ENCODE results near the gene GMPR. TPM values are rescaled to one million over a fixed set of nuclear protein-coding genes. Genes with fewer than 3 reads are reported as not detected.
A peak's percentile ranks its signal among the peaks of the same experiment; 100 is the strongest.

The GMPR gene
- polyA plus RNA-seq, 1 donor (not counting 4 experiments of a cell fraction or from before 2014, with no cell fraction given): 0.50 TPM

DNA sequence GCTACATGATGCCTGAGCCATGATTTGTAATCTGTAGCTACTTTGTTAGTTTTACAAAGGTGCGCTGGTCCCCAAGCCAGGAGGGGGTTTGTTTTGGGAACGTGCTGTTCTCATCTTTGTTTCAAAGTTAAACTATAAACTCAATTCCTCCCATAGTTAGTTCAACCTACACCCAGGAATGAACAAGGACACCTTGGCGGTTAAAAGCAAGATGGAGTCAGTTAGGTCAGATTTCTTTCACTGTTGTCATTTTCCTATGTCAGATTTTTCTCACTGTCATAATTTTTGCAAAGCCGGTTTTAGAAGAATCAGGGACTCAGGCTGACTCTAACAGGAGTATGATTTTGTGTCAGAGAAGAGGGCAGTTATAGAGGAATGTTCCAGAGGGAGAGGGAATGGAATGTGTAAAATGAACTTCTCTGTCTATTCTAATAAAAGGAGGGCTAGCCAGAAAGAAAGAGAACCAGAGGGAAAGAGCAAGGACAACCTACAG, 2.3 kb upstream of the GMPR start:
- Histone ChIP-seq H3K9me3 (ENCODE audit: control insufficient read depth, low read depth, low read length) (no peaks in the 10 kb centered on the region), H3K4me3 (ENCODE audit: control insufficient read depth in 2 of 3, extremely low read depth in 1 of 3, insufficient read depth in 2 of 3, low read depth in 1 of 3, low read length in 3 of 3) (no peak overlapping the region), H3K79me2 (ENCODE audit: control insufficient read depth, insufficient read depth, low read length) (no peaks in the 10 kb centered on the region), H3K27ac (ENCODE audit: control insufficient read depth, insufficient read depth, low read length) (no peak overlapping the region), H3K36me3 (ENCODE audit: control insufficient read depth in 2 of 2, extremely low read depth in 1 of 2, insufficient read depth in 2 of 2, low read length in 2 of 2) (no peaks in the 10 kb centered on the region), H4K20me1 (ENCODE audit: control insufficient read depth, extremely low read depth, insufficient read depth, low read length) (no peaks in the 10 kb centered on the region), H3K9me1 (ENCODE audit: control insufficient read depth, extremely low read depth, insufficient read depth, low read length) (no peaks in the 10 kb centered on the region), H3K4me2 (ENCODE audit: control insufficient read depth, extremely low read depth, insufficient read depth, low read depth, low read length) (no peak overlapping the region), H3K4me1 (ENCODE audit: control insufficient read depth, extremely low read depth, insufficient read depth, low read length) (peaks cover 13% of the 10 kb centered on the region), H2AFZ (ENCODE audit: control insufficient read depth, low read length) (no peak overlapping the region), H3K9ac (ENCODE audit: control insufficient read depth, extremely low read depth, insufficient read depth, low read length) (no peak overlapping the region), H3K27me3 (ENCODE audit: control insufficient read depth, extremely low read depth, insufficient read depth, low read length) (peaks cover 31% of the 10 kb centered on the region)
- dilution Hi-C loops (cut with MboI; ENCODE audit: extremely low pct_ligation_motif_present, low sequenced_read_pairs): no loop called here
- no peak for DNase-seq (ENCODE audit: low read depth, low spot score)
- no peak for FAIRE-seq
- TF ChIP-seq EZH2 (IDR thresholded peaks at IDR 0.05; ENCODE audit: low read length): no peak
- TF ChIP-seq CTCF (optimal IDR thresholded peaks at IDR 0.05 in 1 of 3, IDR thresholded peaks at IDR 0.05 in 1 of 3, conservative IDR thresholded peaks at IDR 0.05 in 1 of 3; ENCODE audit: extremely low read depth in 1 of 3, insufficient read depth in 2 of 3, low read length in 3 of 3): no peak

DNA sequence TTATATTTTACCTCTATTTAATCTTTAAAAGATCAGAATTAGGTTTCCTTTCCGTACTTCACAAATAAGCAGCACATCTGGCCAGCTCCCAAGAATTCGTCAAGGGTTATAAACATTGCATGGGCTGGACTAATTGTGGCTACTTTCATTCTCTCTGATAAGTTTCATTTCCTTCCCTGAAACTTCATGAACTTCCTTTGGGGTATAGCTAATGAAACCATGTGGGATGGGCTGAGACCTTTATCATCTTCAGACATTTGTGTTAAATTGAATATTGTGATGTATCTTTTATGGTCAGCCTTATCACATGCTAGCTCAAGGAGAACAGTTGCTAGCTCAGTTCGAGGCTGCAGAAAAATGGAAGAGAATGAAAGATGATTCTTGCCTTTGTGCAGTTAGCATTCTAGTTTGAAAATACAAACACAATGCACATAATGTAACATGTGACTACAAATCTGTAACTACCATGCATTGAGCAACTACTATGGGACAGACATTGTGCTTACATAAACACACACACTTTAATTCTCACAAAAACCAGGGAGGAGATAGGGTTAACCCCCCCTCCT, 1.7 kb upstream of the GMPR start:
- Histone ChIP-seq H4K20me1 (ENCODE audit: control insufficient read depth, extremely low read depth, insufficient read depth, low read length) (no peaks in the 10 kb centered on the region), H3K9me3 (ENCODE audit: control insufficient read depth, low read depth, low read length) (no peaks in the 10 kb centered on the region), H3K4me1 (ENCODE audit: control insufficient read depth, extremely low read depth, insufficient read depth, low read length) (peaks cover 13% of the 10 kb centered on the region), H3K79me2 (ENCODE audit: control insufficient read depth, insufficient read depth, low read length) (no peaks in the 10 kb centered on the region), H2AFZ (ENCODE audit: control insufficient read depth, low read length) (peak overlapping the region; percentile 49), H3K36me3 (ENCODE audit: control insufficient read depth in 2 of 2, extremely low read depth in 1 of 2, insufficient read depth in 2 of 2, low read length in 2 of 2) (no peaks in the 10 kb centered on the region), H3K9ac (ENCODE audit: control insufficient read depth, extremely low read depth, insufficient read depth, low read length) (no peak overlapping the region), H3K27ac (ENCODE audit: control insufficient read depth, insufficient read depth, low read length) (no peak overlapping the region), H3K9me1 (ENCODE audit: control insufficient read depth, extremely low read depth, insufficient read depth, low read length) (no peaks in the 10 kb centered on the region), H3K27me3 (ENCODE audit: control insufficient read depth, extremely low read depth, insufficient read depth, low read length) (peaks cover 28% of the 10 kb centered on the region), H3K4me2 (ENCODE audit: control insufficient read depth, extremely low read depth, insufficient read depth, low read depth, low read length) (peak overlapping the region; percentile 75), H3K4me3 (ENCODE audit: control insufficient read depth in 2 of 3, extremely low read depth in 1 of 3, insufficient read depth in 2 of 3, low read depth in 1 of 3, low read length in 3 of 3) (peak overlapping the region in 1 of 3 experiments; percentile 16)
- TF ChIP-seq CTCF (optimal IDR thresholded peaks at IDR 0.05 in 1 of 3, IDR thresholded peaks at IDR 0.05 in 1 of 3, conservative IDR thresholded peaks at IDR 0.05 in 1 of 3; ENCODE audit: extremely low read depth in 1 of 3, insufficient read depth in 2 of 3, low read length in 3 of 3) (no peak), EZH2 (IDR thresholded peaks at IDR 0.05; ENCODE audit: low read length) (no peak)
- DNase-seq (ENCODE audit: low read depth, low spot score): no peak
- dilution Hi-C loops (cut with MboI; ENCODE audit: extremely low pct_ligation_motif_present, low sequenced_read_pairs): no loop called here
- FAIRE-seq: peak; percentile 17

Data from keratinocyte (primary cell).